Large intestine (tissue), 12 donors: ENCODE measurements around the gene CD5L. TPM values are rescaled to one million over a fixed set of nuclear protein-coding genes. Genes with fewer than 3 reads are reported as not detected.

Experiments
- DNase-seq, 2 donors: peaks; one replicate each; pipeline versions ENCODE4 v3.0.0 to v3.0.0-alpha.2; 2013
- H3K27ac ChIP-seq: one replicate; pipeline ENCODE4 v1.5.1; 2013; ENCODE audit warnings: low read length
- H3K27me3 ChIP-seq: 2 replicates; pipeline ENCODE4 v1.6.1; 2013; ENCODE audit warnings: low read length; ENCODE audit not compliant: control insufficient read depth, insufficient read depth
- H3K36me3 ChIP-seq: 2 replicates; pipeline ENCODE4 v1.6.1; 2013; ENCODE audit warnings: low read length; ENCODE audit not compliant: control insufficient read depth, insufficient read depth
- H3K4me1 ChIP-seq: one replicate; pipeline ENCODE4 v1.6.1; 2013; ENCODE audit warnings: low read length; ENCODE audit not compliant: control insufficient read depth, insufficient read depth
- H3K4me3 ChIP-seq: one replicate; pipeline ENCODE4 v1.5.1; 2013; ENCODE audit warnings: low read length
- H3K9me3 ChIP-seq: one replicate; pipeline ENCODE4 v1.6.1; 2013; ENCODE audit warnings: mild to moderate bottlenecking, low read depth, low read length, moderate library complexity; ENCODE audit not compliant: control insufficient read depth
- WGBS: methylation state at CpG from one replicate; pipeline ENCODE4 v1.1.5; 2013; ENCODE audit warnings: low lambda C conversion rate; ENCODE audit not compliant: insufficient coverage; 5-methylcytosine and 5-hydroxymethylcytosine counted together
- long read RNA-seq, 11 donors: transcript quantifications; one replicate each; lab custom pipeline, GENCODE V29; 2026
- polyA plus RNA-seq: library from polyadenylated mRNA; unstranded; fragments of 120-200 nt; gene quantifications from one replicate; pipeline ENCODE4 v1.2.1, GENCODE V29; 2013

The CD5L gene
- 0.13 TPM for polyA plus RNA-seq
- long read RNA-seq, donor 1: 0 reads
- long read RNA-seq, donor 2, partial matches to known transcripts: 0 of 1 reads
- long read RNA-seq, donor 2, other reads (novel, unspliced or antisense): 0 of 1 reads
- long read RNA-seq, donor 3: 0 reads
- long read RNA-seq, donor 4: 0 reads
- long read RNA-seq, donor 5: 0 reads
- long read RNA-seq, donor 6: 0 reads
- long read RNA-seq, donor 7: 0 reads
- long read RNA-seq, donor 8: 0 reads
- long read RNA-seq, donor 9: 0 reads
- long read RNA-seq, donor 10: 0 reads
- long read RNA-seq, donor 11: 0 reads

DNA sequence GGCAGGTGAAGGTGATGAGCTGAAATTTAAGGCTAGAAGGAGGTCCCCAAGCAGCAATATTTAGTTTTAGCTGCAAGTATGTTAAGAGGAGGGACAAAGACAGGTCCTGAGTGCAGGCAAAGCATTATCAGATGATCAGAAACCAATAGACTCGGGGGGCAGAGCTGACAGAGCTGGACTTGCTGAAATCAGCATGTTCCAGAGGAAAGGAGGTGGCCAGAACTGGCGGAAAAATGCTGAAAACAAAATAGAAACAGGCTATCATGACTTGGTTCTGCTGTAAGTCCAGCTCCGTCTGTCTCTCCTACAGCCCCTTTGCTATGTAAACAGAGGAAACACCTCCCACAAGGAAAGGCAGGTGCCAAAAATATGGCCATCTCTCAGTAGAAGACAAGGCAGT lies at the start of gene CD5L:
TSS of gene CD5L (minus strand) at position 101 of the 400 bp plus-strand sequence. CDS start 107 bp downstream, outside the sequence.
- no peaks in the 10 kb centered on the region for H3K27me3 ChIP-seq
- H3K4me1 ChIP-seq: no peaks in the 10 kb centered on the region
- no peaks in the 10 kb centered on the region for H3K36me3 ChIP-seq
- DNase-seq: no peak
- H3K9me3 ChIP-seq: no peaks in the 10 kb centered on the region
- H3K27ac ChIP-seq: no peak within 1 kb of the TSS
- no CpG with 5 or more reads among the region's 3 CpGs for WGBS
- no peak within 1 kb of the TSS for H3K4me3 ChIP-seq

DNA sequence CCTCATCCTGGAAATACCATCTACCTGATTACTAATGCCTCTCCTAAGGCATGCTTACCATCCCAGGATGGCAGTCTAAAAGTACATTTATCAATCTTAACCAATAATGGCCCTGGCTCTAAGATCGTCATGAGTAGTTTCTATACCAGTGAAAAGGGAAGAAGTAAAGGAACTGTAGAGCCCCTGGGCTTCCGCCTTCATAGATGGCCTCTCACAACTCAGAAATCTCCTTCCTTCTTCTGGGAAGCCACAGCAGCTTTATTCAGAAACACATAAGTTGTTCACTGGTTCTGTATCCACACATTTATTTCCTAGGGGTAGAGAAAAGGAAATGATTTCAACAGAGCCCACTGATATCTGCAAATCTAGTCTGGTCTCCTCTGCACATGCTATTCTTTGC lies 41.0 kb upstream of the CD5L start:
- Histone ChIP-seq H3K27me3 (no peaks in the 10 kb centered on the region), H3K4me1 (no peaks in the 10 kb centered on the region), H3K36me3 (no peaks in the 10 kb centered on the region), H3K4me3 (no peak overlapping the region), H3K9me3 (no peaks in the 10 kb centered on the region), H3K27ac (no peak overlapping the region)
- no peak for DNase-seq
- WGBS: no CpG with 5 or more reads among the region's 2 CpGs

DNA sequence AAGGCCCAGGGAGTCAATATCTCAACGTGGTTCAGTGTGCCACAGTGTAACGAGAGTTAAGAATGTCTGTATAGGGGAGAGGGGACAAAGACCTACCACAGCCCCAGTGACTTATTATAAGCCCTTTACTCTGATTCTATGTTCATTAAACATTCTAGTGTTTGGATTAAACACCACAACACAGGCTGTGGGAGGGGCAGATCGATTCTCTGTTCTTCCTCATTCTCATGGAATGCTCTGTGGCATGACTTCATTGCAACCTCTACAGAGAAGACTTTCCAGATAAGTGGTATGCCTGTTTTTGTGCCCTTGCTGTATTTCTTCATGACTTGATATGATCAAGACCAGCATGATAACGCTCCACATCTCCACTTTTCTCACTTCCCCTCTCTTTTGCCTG lies 39.0 kb upstream of the CD5L start:
- Histone ChIP-seq H3K4me3 (no peak overlapping the region), H3K27ac (no peak overlapping the region), H3K36me3 (no peaks in the 10 kb centered on the region), H3K9me3 (no peaks in the 10 kb centered on the region), H3K4me1 (no peaks in the 10 kb centered on the region), H3K27me3 (peaks cover under 1% of the 10 kb centered on the region)
- WGBS: 60% methylated on average over 1 of the region's 4 CpGs
- no peak for DNase-seq

DNA sequence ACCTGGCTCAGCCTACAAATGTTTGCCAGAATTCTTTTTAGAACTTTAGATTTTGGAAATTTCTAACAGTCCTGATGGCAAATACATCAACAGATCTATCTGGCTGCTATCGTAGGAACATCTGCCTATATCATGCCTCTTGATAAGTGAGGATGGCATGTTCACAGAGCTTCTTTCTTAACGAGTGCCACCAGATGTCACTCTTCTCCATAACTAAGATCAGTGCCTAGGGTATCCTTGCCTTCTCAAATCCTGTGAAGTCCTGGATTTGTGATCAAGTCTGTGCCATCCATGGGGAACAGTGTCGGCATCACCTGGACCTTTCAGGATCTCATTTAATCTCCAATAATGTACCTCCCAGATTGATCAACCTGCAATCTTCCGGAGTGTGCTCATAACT lies 36.5 kb upstream of the CD5L start:
- Histone ChIP-seq H3K36me3 (no peaks in the 10 kb centered on the region), H3K9me3 (no peaks in the 10 kb centered on the region), H3K27me3 (peaks cover 3% of the 10 kb centered on the region), H3K4me3 (no peak overlapping the region), H3K4me1 (no peaks in the 10 kb centered on the region), H3K27ac (no peak overlapping the region)
- 40% methylated on average over 2 of the region's 4 CpGs for WGBS
- DNase-seq: peak; percentile 24 to 25

DNA sequence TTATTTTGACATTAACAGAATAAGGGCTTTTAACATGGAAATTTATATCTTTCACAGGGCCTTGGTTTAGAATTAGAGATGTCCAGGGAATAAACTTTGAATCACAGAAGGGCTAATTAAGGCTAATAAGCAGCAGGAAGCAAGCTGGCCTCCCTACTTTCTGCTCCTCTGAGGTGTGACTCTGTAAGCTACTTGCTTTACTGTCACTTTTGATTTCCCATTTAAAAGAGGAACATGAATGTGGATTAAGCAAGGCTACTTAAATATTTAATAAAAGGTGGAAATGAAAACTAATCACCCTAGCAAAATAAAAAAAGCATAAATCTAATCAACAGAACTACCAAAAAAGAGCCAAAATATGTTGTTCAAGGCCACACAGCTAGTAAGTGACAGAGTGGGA lies 28.9 kb upstream of the CD5L start:
- H3K9me3 ChIP-seq: no peaks in the 10 kb centered on the region
- H3K4me3 ChIP-seq: no peak overlapping the region
- no peak for DNase-seq
- H3K27me3 ChIP-seq: peaks cover 1% of the 10 kb centered on the region
- H3K27ac ChIP-seq: no peak overlapping the region
- no peaks in the 10 kb centered on the region for H3K4me1 ChIP-seq
- H3K36me3 ChIP-seq: no peaks in the 10 kb centered on the region

DNA sequence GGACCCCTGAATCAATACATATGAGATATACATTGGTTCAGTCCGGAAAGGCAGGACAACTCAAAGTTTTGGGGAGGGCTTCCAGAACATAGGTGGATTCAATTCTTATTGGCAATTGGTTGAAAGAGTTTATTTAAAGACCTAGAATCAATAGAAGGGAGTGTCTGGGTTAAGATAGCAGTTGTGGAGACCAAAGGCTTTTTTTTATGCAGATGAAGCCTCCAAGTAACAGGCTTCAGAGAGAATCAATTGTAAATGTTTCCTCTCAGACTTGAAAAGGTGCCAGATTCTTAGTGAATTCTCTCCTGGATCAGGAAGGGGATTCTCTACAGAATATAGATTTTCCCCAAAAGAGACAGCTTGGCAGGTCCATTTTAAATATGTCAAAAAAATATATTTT lies 27.0 kb upstream of the CD5L start:
- Histone ChIP-seq H3K4me3 (no peak overlapping the region), H3K36me3 (no peaks in the 10 kb centered on the region), H3K9me3 (no peaks in the 10 kb centered on the region), H3K27ac (no peak overlapping the region), H3K27me3 (no peaks in the 10 kb centered on the region), H3K4me1 (no peaks in the 10 kb centered on the region)
- no CpG with 5 or more reads among the region's 1 CpG for WGBS
- DNase-seq: no peak

DNA sequence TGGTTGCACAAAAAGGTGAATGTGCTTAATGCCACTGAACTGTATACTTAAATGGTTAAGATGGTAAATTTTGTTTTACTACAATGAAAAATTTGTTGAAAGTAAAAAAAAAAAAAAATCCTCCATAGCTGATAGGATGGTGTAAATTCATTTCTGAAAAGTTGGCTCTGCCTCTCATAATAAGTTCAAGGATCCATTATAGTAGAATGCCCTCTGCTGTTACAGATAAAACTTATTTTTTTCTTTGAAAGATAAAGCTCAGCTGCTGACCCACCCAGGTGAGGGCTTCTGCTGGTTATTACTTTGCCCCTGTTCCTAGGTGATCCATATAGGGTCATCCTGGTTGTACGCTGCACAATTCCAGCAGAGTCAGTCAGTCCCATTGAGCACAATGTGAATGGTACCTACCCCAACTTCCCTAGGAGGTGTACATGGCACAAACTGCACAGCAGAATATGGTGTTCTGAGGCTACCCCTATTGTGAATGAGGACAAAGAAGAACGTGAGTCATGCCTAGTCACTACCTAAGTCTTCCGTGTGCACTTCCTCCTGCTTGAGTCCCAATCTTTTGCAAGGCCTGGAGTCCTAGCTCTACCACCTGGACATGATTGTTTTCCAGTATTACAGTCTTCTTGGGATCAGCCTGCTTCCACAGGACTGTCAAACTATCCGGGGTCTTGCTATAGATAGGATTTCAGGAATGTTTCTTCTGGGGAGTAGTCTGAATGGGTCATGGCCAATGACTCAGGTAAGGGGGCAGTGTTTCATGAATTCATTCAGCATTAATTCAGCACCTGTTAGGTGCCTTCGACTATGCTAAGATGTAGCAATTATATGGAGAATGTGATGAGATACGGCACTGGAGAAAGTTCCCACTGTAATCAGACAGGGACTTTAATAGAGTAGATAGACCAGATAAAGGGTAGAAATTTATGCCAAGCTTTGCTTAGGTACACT lies 20.8 kb upstream of the CD5L start:
- Histone ChIP-seq H3K36me3 (no peaks in the 10 kb centered on the region), H3K4me1 (no peaks in the 10 kb centered on the region), H3K4me3 (no peak overlapping the region), H3K9me3 (no peaks in the 10 kb centered on the region), H3K27me3 (no peaks in the 10 kb centered on the region), H3K27ac (no peak overlapping the region)
- no CpG with 5 or more reads among the region's 6 CpGs for WGBS
- no peak for DNase-seq

DNA sequence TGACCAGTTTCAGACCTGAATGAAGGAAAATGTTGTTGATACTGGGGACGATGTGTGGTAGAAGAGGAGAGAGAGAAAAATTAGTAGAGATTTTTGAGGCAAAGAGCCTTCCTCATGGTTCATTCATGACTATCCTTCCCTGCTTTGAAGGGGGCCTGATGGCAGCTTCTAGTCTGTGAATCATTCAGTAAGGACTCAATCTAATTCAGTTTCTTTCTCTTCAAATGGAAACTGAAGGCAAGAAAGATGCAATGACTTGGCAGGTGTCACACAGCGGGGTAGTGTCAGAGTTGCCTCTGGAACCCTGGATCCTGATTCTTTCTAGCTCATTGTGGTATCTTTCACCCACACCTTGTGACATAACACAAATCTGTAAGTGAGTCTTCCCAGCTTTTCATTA lies 14.9 kb upstream of the CD5L start:
- no CpG with 5 or more reads among the region's 2 CpGs for WGBS
- no peaks in the 10 kb centered on the region for H3K27me3 ChIP-seq
- no peak overlapping the region for H3K4me3 ChIP-seq
- no peaks in the 10 kb centered on the region for H3K4me1 ChIP-seq
- H3K27ac ChIP-seq: no peak overlapping the region
- no peaks in the 10 kb centered on the region for H3K9me3 ChIP-seq
- DNase-seq: no peak
- H3K36me3 ChIP-seq: no peaks in the 10 kb centered on the region

DNA sequence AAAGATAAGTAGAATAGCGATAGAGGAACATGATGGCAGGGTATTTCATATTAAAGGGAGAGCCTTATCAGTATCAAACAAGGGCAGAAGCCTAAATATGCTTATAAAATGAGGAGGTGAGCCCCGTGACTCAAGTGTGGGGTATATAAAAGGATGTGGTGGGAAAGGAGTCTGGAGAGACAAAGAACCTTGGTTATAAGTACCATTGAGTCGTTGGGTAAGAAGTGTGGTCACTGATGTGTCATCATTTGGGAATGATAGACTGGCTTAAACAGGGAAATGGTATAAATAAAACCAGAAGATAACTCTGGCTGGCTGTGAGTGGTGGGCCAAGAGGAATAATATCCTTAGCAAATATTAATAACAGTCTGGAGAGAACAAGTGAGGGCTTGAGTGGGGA lies 10.9 kb upstream of the CD5L start:
- H3K36me3 ChIP-seq: no peaks in the 10 kb centered on the region
- DNase-seq: no peak
- WGBS: 75% methylated on average over 1 of the region's 3 CpGs

DNA sequence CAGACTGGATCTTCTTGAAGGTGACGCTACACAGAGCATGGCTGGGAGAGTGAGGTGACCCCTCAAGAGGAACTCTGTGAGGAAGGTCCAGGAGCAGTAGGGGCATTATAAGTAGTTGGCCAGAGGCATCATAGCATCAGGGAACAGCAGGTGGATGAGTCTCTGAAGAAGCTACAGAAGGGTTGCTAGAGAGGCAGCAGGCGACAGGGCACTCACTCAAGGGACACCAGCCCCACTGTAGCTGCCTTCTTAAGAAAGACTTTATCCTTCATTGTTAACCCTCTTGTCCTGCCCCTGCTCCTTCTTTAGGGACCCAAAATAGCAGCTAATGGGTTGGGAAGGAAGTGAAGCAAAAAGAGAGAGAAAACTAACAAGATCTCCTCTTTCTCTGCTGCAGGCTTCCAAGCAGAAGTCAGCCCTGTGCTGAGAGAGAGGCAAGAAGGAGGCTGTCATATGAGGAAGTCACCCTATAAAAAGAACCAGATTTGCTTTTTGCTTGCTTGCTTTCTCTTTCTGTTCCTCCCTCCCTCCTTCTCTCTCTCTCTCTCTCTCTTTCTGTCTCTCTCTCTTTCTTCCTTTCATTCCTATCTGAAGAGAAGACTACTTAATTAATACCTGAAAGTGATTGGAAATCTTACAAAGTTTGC lies 7.7 kb upstream of the CD5L start:
- H3K9me3 ChIP-seq: no peaks in the 10 kb centered on the region
- H3K27me3 ChIP-seq: no peaks in the 10 kb centered on the region
- H3K4me1 ChIP-seq: no peaks in the 10 kb centered on the region
- DNase-seq: no peak
- no peaks in the 10 kb centered on the region for H3K36me3 ChIP-seq
- no CpG with 5 or more reads among the region's 2 CpGs for WGBS
- no peak overlapping the region for H3K27ac ChIP-seq
- no peak overlapping the region for H3K4me3 ChIP-seq

More for the DNA sequence above, 10.9 kb upstream of the CD5L start:
- Histone ChIP-seq H3K9me3 (no peaks in the 10 kb centered on the region), H3K4me1 (no peaks in the 10 kb centered on the region), H3K27me3 (no peaks in the 10 kb centered on the region), H3K27ac (no peak overlapping the region), H3K4me3 (no peak overlapping the region)
